HG03097 (cell line): ENCODE measurements around the gene MADD.

ENCODE experiments used
- ATAC-seq: cut with Tn5 transposase; IDR thresholded peaks from one replicate; pipeline ENCODE4 v1.9.1; 2021; ENCODE audit not compliant: unreplicated experiment, low FRiP score

The MADD gene

GRCh38 chr11:47336595-47336994, 66.7 kb downstream of the MADD start:
- ATAC-seq: no peak

- ATAC-seq: no peak
These were observed 67.4 kb downstream of the MADD start for GRCh38 chr11:47337229-47337924.

GRCh38 chr11:47338396-47339241, 68.7 kb downstream of the MADD start:
- ATAC-seq: no peak

- ATAC-seq: no peak
These were observed 70.1 kb downstream of the MADD start for GRCh38 chr11:47340010-47340409.

GRCh38 chr11:47340980-47341775, 71.2 kb downstream of the MADD start:
- no peak for ATAC-seq

GRCh38 chr11:47342036-47342803, 72.3 kb downstream of the MADD start:
- ATAC-seq: no peak

- ATAC-seq: no peak
These were observed 72.9 kb downstream of the MADD start for GRCh38 chr11:47342854-47343253.

- ATAC-seq: no peak
These were observed 76.1 kb downstream of the MADD start for GRCh38 chr11:47345890-47346563.

GRCh38 chr11:47347137-47347536, 77.2 kb downstream of the MADD start:
- no peak for ATAC-seq

GRCh38 chr11:47348131-47348802, 78.3 kb downstream of the MADD start:
- no peak for ATAC-seq

- ATAC-seq: no peak
These were observed 78.9 kb downstream of the MADD start for GRCh38 chr11:47348859-47349258.

- ATAC-seq: no peak
These were observed 79.7 kb downstream of the MADD start for GRCh38 chr11:47349521-47350095.

GRCh38 chr11:47350315-47350714, 80.4 kb downstream of the MADD start:
- ATAC-seq: no peak

GRCh38 chr11:47351156-47352126, 81.5 kb downstream of the MADD start:
- ATAC-seq: no peak

GRCh38 chr11:47352556-47352955, 82.6 kb downstream of the MADD start, which contains the start of gene MYBPC3:
TSS of gene MYBPC3 (minus strand) at chr11:47352702. CDS start at chr11:47352647, 55 bp downstream.
- no peak for ATAC-seq

GRCh38 chr11:47353978-47354774, 84.2 kb downstream of the MADD start:
- ATAC-seq: no peak

- no peak for ATAC-seq
These were observed 85.0 kb downstream of the MADD start for GRCh38 chr11:47354913-47355282.
